Skeletal muscle tissue (tissue), 4 donors: ENCODE measurements around the gene STK32C. TPM values are rescaled to one million over a fixed set of nuclear protein-coding genes. Genes with fewer than 3 reads are reported as not detected.
"Not testable (repeated sequence)": the region's sequence is repeated elsewhere in the genome, so short reads cannot be mapped to it uniquely, and the experiment has no call there.

ENCODE experiments used
- H3K27ac ChIP-seq: one replicate; pipeline ENCODE4 v1.7.0; 2013; ENCODE audit warnings: mild to moderate bottlenecking, low read depth, low read length, inconsistent platforms
- H3K27me3 ChIP-seq, 3 donors: one replicate each; pipeline ENCODE4 v1.7.0; 2013; ENCODE audit warnings: low read length in 3 of 3; ENCODE audit not compliant: control insufficient read depth in 3 of 3, insufficient read depth in 3 of 3
- H3K36me3 ChIP-seq, 3 donors: one replicate each; pipeline ENCODE4 v1.7.0; 2013; ENCODE audit warnings: low read length in 3 of 3; ENCODE audit not compliant: control insufficient read depth in 3 of 3, insufficient read depth in 3 of 3
- H3K4me1 ChIP-seq, 3 donors: one replicate each; pipeline ENCODE4 v1.7.0; 2013; ENCODE audit warnings: low read length in 3 of 3, mild to moderate bottlenecking in 3 of 3; ENCODE audit not compliant: control insufficient read depth in 3 of 3, insufficient read depth in 3 of 3
- H3K4me3 ChIP-seq, 3 donors: one replicate each; pipeline ENCODE4 v1.7.0; 2013; ENCODE audit warnings: low read length in 3 of 3
- H3K9ac ChIP-seq, 3 donors: one replicate each; pipeline ENCODE4 v1.7.0; 2013; ENCODE audit warnings: low read length in 3 of 3, mild to moderate bottlenecking in 3 of 3, moderate library complexity in 2 of 3, low read depth in 1 of 3
- H3K9me3 ChIP-seq, 3 donors: one replicate each; pipeline ENCODE4 v1.7.0; 2013; ENCODE audit warnings: low read length in 3 of 3; ENCODE audit not compliant: control insufficient read depth in 3 of 3
- total RNA-seq: library from RNA; depleted of rRNA; stranded (reverse); fragments of >200 nt; gene quantifications from one replicate; pipeline ENCODE4 v1.2.3, GENCODE V29; 2014
- donor health status: Osteomylitis.

STK32C gene
- total RNA-seq, 1 donor from 2014 or later: 8.4 TPM

DNA sequence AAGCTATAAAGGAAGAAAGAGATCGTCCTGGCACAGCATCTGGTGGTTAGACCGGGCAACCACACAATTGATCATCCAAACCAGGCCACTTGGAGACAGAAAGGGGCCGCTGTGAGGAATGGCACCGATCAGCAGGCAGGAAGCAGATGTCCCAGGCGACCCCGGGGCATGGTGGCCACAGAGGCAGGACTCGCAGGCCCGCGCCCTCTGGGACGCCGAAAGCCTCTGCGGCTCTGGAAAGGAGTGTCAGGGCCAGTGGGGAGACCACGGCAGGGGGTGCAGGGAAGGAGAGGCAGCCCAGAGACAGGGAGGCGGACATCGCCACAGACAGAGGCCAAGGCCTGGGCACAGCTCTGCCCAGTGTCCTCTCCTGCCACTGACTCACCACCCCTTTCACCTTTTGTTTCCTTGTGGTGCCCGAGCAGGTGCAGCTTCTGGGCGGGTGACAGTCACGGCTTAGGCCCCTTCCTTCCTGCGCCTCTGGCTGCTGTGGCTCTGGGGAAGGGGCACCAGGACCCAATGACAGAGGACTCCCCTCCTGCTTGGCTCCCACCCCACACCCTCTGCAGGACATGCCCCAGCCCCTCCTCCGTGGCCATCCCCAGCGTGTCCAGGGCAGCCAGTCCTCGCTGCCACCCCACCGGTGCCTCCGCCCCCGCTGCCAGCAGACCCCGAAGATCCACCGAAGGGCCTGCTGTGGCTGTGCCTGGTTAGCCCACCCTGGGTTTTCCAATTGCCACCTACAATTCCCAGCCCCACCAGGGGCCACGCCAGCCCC lies 10.9 kb downstream of the STK32C start:
- no peaks in the 10 kb centered on the region for H3K9me3 ChIP-seq
- H3K4me1 ChIP-seq: peaks cover 4 to 10% (median 5%) of the 10 kb centered on the region in 3 donors
- no peak overlapping the region for H3K27ac ChIP-seq
- peaks cover 0 to 19% (median 9%) of the 10 kb centered on the region in 3 donors for H3K27me3 ChIP-seq
- no peak overlapping the region for H3K9ac ChIP-seq
- no peaks in the 10 kb centered on the region for H3K36me3 ChIP-seq
- no peak overlapping the region for H3K4me3 ChIP-seq

DNA sequence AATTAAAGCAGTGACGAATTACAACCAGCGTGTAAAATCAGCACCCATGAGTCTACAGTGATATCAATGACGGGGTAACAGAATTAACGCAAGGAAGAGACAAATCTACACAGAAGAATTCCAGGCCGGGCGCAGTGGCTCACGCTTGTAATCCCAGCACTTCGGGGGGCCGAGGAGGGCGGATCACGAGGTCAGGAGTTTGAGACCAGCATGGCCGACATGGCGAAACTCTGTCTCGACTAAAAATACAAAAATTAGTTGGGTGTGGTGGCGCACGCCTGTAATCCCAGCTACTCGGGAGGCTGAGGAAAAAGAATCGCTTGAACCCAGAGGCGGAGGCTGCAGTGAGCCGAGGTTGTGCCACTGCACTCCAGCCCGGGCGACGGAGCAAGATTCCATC lies 12.3 kb downstream of the STK32C start:
- H3K36me3 ChIP-seq, H3K27ac ChIP-seq, H3K9me3 ChIP-seq, H3K9ac ChIP-seq, H3K4me3 ChIP-seq: not testable (repeated sequence)
- peaks cover 4 to 10% (median 5%) of the 10 kb centered on the region in 3 donors for H3K4me1 ChIP-seq
- peaks cover 0 to 20% (median 9%) of the 10 kb centered on the region in 3 donors for H3K27me3 ChIP-seq

DNA sequence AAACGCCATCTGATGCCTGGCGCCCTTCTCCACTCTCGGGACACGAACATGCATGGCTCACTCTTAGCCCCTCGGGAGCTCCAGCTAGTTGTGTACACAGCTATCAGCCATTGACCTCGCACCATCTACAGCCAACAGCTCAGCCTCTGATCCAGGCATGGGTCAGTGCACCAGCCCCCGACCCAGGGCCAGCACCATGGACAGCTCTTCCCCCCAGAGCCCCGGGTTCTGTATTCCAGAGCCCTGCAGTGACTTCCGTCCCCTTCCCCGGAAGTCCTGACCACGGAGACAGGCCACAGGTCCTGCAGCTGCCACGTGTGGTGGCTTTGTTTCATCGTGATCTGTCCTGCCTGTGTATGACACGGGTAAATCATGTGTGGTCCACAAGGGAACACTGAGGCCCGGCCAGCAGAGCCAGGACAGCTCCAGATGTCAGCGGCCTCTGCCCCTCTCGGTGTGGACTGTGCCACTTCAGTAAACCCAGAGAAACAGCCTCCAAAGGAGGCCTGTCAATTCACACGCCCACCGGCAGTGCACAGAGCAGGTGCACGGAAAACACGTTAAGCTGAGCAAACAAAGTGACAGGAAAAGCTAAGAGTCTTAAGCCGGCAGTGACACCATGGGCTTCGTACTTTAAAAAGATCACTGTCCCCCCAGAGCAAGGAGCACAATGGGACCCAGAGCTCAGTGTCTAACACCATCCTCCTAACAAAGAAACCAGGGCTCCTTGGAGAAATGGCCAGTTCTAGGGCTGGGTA lies 13.0 kb downstream of the STK32C start:
- H3K9ac ChIP-seq: no peak overlapping the region
- H3K27me3 ChIP-seq: peaks cover 0 to 20% (median 9%) of the 10 kb centered on the region in 3 donors
- no peak overlapping the region for H3K4me3 ChIP-seq

GRCh38 chr10:132293813-132294520 lies 13.8 kb downstream of the STK32C start:
- Histone ChIP-seq H3K4me3 (no peak overlapping the region), H3K4me1 (peaks cover 4 to 10% (median 5%) of the 10 kb centered on the region in 3 donors), H3K27ac (no peak overlapping the region), H3K9ac (no peak overlapping the region), H3K36me3 (no peaks in the 10 kb centered on the region), H3K9me3 (peaks cover 0 to 6% (median 0%) of the 10 kb centered on the region in 3 donors), H3K27me3 (peaks cover 0 to 20% (median 9%) of the 10 kb centered on the region in 3 donors)

More for the DNA sequence above, 13.0 kb downstream of the STK32C start:
- no peaks in the 10 kb centered on the region for H3K36me3 ChIP-seq
- H3K9me3 ChIP-seq: no peaks in the 10 kb centered on the region
- peaks cover 4 to 10% (median 5%) of the 10 kb centered on the region in 3 donors for H3K4me1 ChIP-seq
- no peak overlapping the region for H3K27ac ChIP-seq

- peaks cover 0 to 7% (median 0%) of the 10 kb centered on the region in 3 donors for H3K9me3 ChIP-seq
- peaks cover 0 to 15% (median 9%) of the 10 kb centered on the region in 3 donors for H3K27me3 ChIP-seq
- H3K4me1 ChIP-seq: peaks cover 4 to 10% (median 5%) of the 10 kb centered on the region in 3 donors
- no peaks in the 10 kb centered on the region for H3K36me3 ChIP-seq
- H3K27ac ChIP-seq: no peak overlapping the region
- H3K9ac ChIP-seq: no peak overlapping the region
- H3K4me3 ChIP-seq: no peak overlapping the region
Observed at GRCh38 chr10:132293201-132293812, 14.4 kb downstream of the STK32C start.

GRCh38 chr10:132292287-132293200 lies 15.2 kb downstream of the STK32C start:
- Histone ChIP-seq H3K27ac (no peak overlapping the region), H3K4me1 (peaks cover 4 to 10% (median 5%) of the 10 kb centered on the region in 3 donors), H3K36me3 (no peaks in the 10 kb centered on the region), H3K27me3 (peaks cover 0 to 15% (median 9%) of the 10 kb centered on the region in 3 donors), H3K9ac (no peak overlapping the region), H3K9me3 (peaks cover 0 to 10% (median 0%) of the 10 kb centered on the region in 3 donors), H3K4me3 (no peak overlapping the region)

GRCh38 chr10:132291826-132292225 lies 15.9 kb downstream of the STK32C start:
- no peak overlapping the region for H3K4me3 ChIP-seq
- H3K9ac ChIP-seq: no peak overlapping the region
- H3K27ac ChIP-seq: no peak overlapping the region
- peaks cover 0 to 10% (median 0%) of the 10 kb centered on the region in 3 donors for H3K9me3 ChIP-seq
- H3K36me3 ChIP-seq: no peaks in the 10 kb centered on the region
- peaks cover 0 to 14% (median 6%) of the 10 kb centered on the region in 3 donors for H3K27me3 ChIP-seq
- H3K4me1 ChIP-seq: peaks cover 4 to 10% (median 5%) of the 10 kb centered on the region in 3 donors

GRCh38 chr10:132290631-132291030 lies 17.1 kb downstream of the STK32C start:
- Histone ChIP-seq H3K4me1 (peaks cover 4 to 10% (median 5%) of the 10 kb centered on the region in 3 donors), H3K9me3 (peaks cover 0 to 10% (median 0%) of the 10 kb centered on the region in 3 donors), H3K27me3 (peaks cover under 1 to 13% (median 6%) of the 10 kb centered on the region in 3 donors), H3K36me3 (no peaks in the 10 kb centered on the region), H3K27ac (no peak overlapping the region), H3K9ac (no peak overlapping the region), H3K4me3 (no peak overlapping the region)
